HepG2 (cell line): Measurements from ENCODE around the gene ASXL1. TPM values are rescaled to one million over a fixed set of nuclear protein-coding genes. Genes with fewer than 3 reads are reported as not detected.
A peak's percentile ranks its signal among the peaks of the same experiment; 100 is the strongest.

Experiments used
- ADNP ChIP-seq: sonication (generic); formaldehyde crosslinking; IDR thresholded peaks from 2 replicates; pipeline ENCODE4 v1.4.0; 2020; ENCODE audit warnings: missing genetic modification reagents
- BCL3 ChIP-seq: sonication (generic); formaldehyde crosslinking; IDR thresholded peaks from 2 replicates; pipeline ENCODE4 v1.5.1; 2020; ENCODE audit warnings: mild to moderate bottlenecking, missing genetic modification reagents, moderate library complexity
- CBX2 ChIP-seq, 2 experiments: fragments of 200-600 bp in 1 of 2; sonication (generic); formaldehyde crosslinking in 1 of 2; IDR thresholded peaks; 2 replicates each; pipeline versions ENCODE4 v1.7.0 to v1.8.1; 2018 to 2022; ENCODE audit warnings: low read depth in 2 of 2, low read length in 1 of 2, mild to moderate bottlenecking in 1 of 2, missing genetic modification reagents in 1 of 2
- MAF1 ChIP-seq: sonication (generic); formaldehyde crosslinking; IDR thresholded peaks from 2 replicates; pipeline ENCODE4 v1.5.0; 2020; ENCODE audit warnings: missing genetic modification reagents, borderline replicate concordance
- MED1 ChIP-seq: sonication (generic); formaldehyde crosslinking; IDR thresholded peaks from 2 replicates; pipeline ENCODE4 v1.4.0; 2020; ENCODE audit warnings: missing genetic modification reagents
- MEF2D ChIP-seq: sonication (generic); formaldehyde crosslinking; IDR thresholded peaks from 2 replicates; pipeline ENCODE4 v1.5.1; 2020; ENCODE audit warnings: mild to moderate bottlenecking, missing genetic modification reagents
- ZFP82 ChIP-seq: sonication (generic); formaldehyde crosslinking; IDR thresholded peaks from 2 replicates; pipeline ENCODE4 v1.5.1; 2020; ENCODE audit warnings: mild to moderate bottlenecking, missing genetic modification reagents, borderline replicate concordance
- ZNF224 ChIP-seq: sonication (generic); formaldehyde crosslinking; IDR thresholded peaks from 2 replicates; pipeline ENCODE4 v1.5.0; 2020; ENCODE audit warnings: mild to moderate bottlenecking, missing genetic modification reagents
- ZNF484 ChIP-seq: sonication (generic); formaldehyde crosslinking; IDR thresholded peaks from 2 replicates; pipeline ENCODE4 v1.5.1; 2020; ENCODE audit warnings: mild to moderate bottlenecking, low read depth, missing genetic modification reagents, borderline replicate concordance
- ZNF557 ChIP-seq: sonication (generic); formaldehyde crosslinking; IDR thresholded peaks from 2 replicates; pipeline ENCODE4 v1.4.0; 2020; ENCODE audit warnings: missing genetic modification reagents
- ZNF800 ChIP-seq: sonication (generic); formaldehyde crosslinking; IDR thresholded peaks from 2 replicates; pipeline ENCODE4 v1.4.0; 2020; ENCODE audit warnings: missing genetic modification reagents
- ZSCAN20 ChIP-seq: sonication (generic); formaldehyde crosslinking; IDR thresholded peaks from 2 replicates; pipeline ENCODE4 v1.4.0; 2020; ENCODE audit warnings: missing genetic modification reagents, mild to moderate bottlenecking, borderline replicate concordance
- polyA plus RNA-seq, 8 experiments: library from polyadenylated mRNA; depleted of rRNA in 3 of 8; stranded (reverse) in 7 of 8; unstranded in 1 of 8; fragments of >200 nt; fragmentation: Illumina TruSeq in 4 of 8; extraction: Trizol in 4 of 8; gene quantifications; 2 replicates each; pipeline versions ENCODE4 v1.2.1 to v1.2.3, GENCODE V29; 2011 to 2016; ENCODE audit warnings: low read depth in 4 of 8, missing spikeins in 1 of 8, mixed read lengths in 1 of 8; ENCODE audit not compliant: insufficient read depth in 1 of 8
- total RNA-seq, 5 experiments: library from RNA; depleted of rRNA; stranded (reverse); fragments of >200 nt; fragmentation: Illumina TruSeq; extraction: Trizol; gene quantifications; 2 replicates each; pipeline ENCODE4 v1.2.3, GENCODE V29; 2016; ENCODE audit warnings: low read depth in 1 of 5
- TF ChIP-seq, protein P1 (sequence below): sonication (generic); formaldehyde crosslinking; IDR thresholded peaks from 2 replicates; pipeline ENCODE4 v1.4.0; 2020; ENCODE audit warnings: missing genetic modification reagents
- TF ChIP-seq, protein P2 (sequence below): sonication (generic); formaldehyde crosslinking; IDR thresholded peaks from 2 replicates; pipeline ENCODE4 v1.8.1; 2023; ENCODE audit warnings: mild to moderate bottlenecking, moderate library complexity, missing genetic modification reagents
- TF ChIP-seq, protein P3 (sequence below): sonication (generic); formaldehyde crosslinking; IDR thresholded peaks from 2 replicates; pipeline ENCODE4 v1.8.0; 2022; ENCODE audit warnings: mild to moderate bottlenecking, missing genetic modification reagents
- TF ChIP-seq, protein P4 (sequence below): sonication (generic); formaldehyde crosslinking; IDR thresholded peaks from 2 replicates; pipeline ENCODE4 v1.5.1; 2020; ENCODE audit warnings: missing genetic modification reagents, mild to moderate bottlenecking, borderline replicate concordance
- TF ChIP-seq, protein P5 (sequence below): sonication (generic); formaldehyde crosslinking; IDR thresholded peaks from 2 replicates; pipeline ENCODE4 v1.8.0; 2022; ENCODE audit warnings: mild to moderate bottlenecking, missing genetic modification reagents, moderate library complexity

Gene ASXL1
- total and polyA plus RNA-seq, 2 of the 13 experiments (the other 11 are each of a cell fraction or from before 2014, with no cell fraction given), result 62.1 to 74.8 TPM

DNA sequence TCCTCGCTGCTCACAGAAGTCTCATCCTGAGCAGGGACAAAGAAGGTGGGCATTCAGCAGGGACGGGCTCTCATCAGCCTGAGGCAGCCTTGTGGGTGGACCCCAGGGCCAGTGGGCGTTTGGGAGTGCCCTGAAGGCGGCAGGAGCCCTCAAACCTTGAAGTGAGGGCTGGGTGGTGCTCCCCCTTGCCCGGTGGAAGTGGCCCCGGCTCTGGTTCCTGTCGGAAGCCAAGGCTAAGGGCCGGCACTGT is 116.5 kb downstream of the ASXL1 start (continued):
- TF ChIP-seq, protein P1, sequence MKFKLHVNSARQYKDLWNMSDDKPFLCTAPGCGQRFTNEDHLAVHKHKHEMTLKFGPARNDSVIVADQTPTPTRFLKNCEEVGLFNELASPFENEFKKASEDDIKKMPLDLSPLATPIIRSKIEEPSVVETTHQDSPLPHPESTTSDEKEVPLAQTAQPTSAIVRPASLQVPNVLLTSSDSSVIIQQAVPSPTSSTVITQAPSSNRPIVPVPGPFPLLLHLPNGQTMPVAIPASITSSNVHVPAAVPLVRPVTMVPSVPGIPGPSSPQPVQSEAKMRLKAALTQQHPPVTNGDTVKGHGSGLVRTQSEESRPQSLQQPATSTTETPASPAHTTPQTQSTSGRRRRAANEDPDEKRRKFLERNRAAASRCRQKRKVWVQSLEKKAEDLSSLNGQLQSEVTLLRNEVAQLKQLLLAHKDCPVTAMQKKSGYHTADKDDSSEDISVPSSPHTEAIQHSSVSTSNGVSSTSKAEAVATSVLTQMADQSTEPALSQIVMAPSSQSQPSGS (CRISPR knock-in tag), result no peak
- TF ChIP-seq ZSCAN20 (CRISPR knock-in tag) (peak; percentile 88; the same call in 1 of the 2 replicates), CBX2 (IDR thresholded peaks at IDR 0.05; ENCODE audit: low read depth, low read length) (no peak), CBX2 (CRISPR knock-in tag; IDR thresholded peaks at IDR 0.05; ENCODE audit: low read depth) (no peak), ZNF800 (CRISPR knock-in tag) (no peak), ADNP (CRISPR knock-in tag) (0 out of 2 replicates have a peak, but pooled peaks have one; percentile 29), ZNF557 (CRISPR knock-in tag) (peak; percentile 36; the same call in 1 of the 2 replicates), ZNF484 (CRISPR knock-in tag) (no peak; the same call in 1 of the 2 replicates), MAF1 (peak; percentile 85; the same call in 1 of the 2 replicates), MEF2D (CRISPR knock-in tag) (no peak), ZFP82 (CRISPR knock-in tag) (no peak), MED1 (CRISPR knock-in tag) (peak; percentile 26; the same call in 1 of the 2 replicates), BCL3 (CRISPR knock-in tag) (no peak), ZNF224 (CRISPR knock-in tag) (no peak)
- TF ChIP-seq, protein P2, sequence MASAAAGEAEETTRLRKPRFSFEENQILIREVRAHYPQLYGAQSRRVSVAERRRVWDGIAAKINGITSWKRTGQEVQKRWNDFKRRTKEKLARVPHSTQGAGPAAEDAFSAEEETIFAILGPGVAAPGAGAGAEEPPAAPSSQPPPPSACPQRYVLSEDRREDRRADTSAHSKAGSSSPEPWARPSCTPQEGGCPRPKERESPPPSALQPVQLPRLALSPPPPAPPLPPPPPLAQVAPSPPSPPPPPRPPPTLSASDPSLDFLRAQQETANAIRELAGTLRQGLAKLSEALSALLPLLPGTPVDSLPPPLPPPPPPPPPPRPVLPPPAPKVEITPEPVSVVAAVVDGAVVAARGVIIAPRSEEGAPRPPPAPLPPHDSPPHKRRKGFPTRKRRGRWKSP, result no peak
- TF ChIP-seq, protein P3, sequence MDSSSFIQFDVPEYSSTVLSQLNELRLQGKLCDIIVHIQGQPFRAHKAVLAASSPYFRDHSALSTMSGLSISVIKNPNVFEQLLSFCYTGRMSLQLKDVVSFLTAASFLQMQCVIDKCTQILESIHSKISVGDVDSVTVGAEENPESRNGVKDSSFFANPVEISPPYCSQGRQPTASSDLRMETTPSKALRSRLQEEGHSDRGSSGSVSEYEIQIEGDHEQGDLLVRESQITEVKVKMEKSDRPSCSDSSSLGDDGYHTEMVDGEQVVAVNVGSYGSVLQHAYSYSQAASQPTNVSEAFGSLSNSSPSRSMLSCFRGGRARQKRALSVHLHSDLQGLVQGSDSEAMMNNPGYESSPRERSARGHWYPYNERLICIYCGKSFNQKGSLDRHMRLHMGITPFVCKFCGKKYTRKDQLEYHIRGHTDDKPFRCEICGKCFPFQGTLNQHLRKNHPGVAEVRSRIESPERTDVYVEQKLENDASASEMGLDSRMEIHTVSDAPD (CRISPR knock-in tag), result no peak
- TF ChIP-seq, protein P4, sequence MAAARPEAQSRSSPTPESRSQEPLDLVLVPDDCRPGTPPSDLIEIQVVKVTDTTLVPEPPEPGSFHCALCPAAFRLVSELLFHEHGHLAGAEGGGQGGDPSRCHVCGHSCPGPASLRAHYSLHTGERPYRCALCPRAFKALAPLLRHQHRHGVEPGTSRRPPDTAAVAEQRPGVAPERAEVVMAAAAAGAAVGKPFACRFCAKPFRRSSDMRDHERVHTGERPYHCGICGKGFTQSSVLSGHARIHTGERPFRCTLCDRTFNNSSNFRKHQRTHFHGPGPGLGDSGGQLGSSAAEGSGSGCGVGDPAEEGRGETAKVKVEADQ (CRISPR knock-in tag), result peak; percentile 15; the same call in 1 of the 2 replicates
- TF ChIP-seq, protein P5, sequence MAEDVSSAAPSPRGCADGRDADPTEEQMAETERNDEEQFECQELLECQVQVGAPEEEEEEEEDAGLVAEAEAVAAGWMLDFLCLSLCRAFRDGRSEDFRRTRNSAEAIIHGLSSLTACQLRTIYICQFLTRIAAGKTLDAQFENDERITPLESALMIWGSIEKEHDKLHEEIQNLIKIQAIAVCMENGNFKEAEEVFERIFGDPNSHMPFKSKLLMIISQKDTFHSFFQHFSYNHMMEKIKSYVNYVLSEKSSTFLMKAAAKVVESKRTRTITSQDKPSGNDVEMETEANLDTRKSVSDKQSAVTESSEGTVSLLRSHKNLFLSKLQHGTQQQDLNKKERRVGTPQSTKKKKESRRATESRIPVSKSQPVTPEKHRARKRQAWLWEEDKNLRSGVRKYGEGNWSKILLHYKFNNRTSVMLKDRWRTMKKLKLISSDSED (CRISPR knock-in tag), result no peak
